IMR-90 (cell line): ENCODE data around the gene LHFPL3. TPM values are rescaled to one million over a fixed set of nuclear protein-coding genes. Genes with fewer than 3 reads are reported as not detected.

Experiments used
- ATAC-seq: fragments of 200-7000 bp; cut with Tn5 transposase; 2 replicates; pipeline ENCODE4 v1.9.1; 2020; ENCODE audit warnings: low read depth, mild to moderate bottlenecking, moderate library complexity
- BruUV-seq: library from RNA; stranded (reverse); fragments of 400-500 nt; replicated peaks from 2 replicates; lab custom pipeline; 2021; lab: Mats Ljungman, UMichigan
- CTCF ChIA-PET: fragments of 300-600 bp; formaldehyde crosslinking; extraction: SDS; loops from one replicate; lab custom pipeline; 2021; ENCODE audit warnings: antibody characterized with exemption; lab: Yijun Ruan, JAX
- POLR2A ChIA-PET: fragments of 300-600 bp; sonication (Branson Sonifier 250); formaldehyde crosslinking; loops from one replicate; lab custom pipeline; 2022; ENCODE audit warnings: antibody characterized with exemption; ENCODE audit not compliant: unreplicated experiment; lab: Charles Lee
- DNase-seq: peaks from one replicate; pipeline ENCODE4 v3.0.0; 2013
- H2AFZ ChIP-seq: replicated peaks from 2 replicates; pipeline ENCODE3; 2013; ENCODE audit warnings: low read length, mild to moderate bottlenecking; ENCODE audit not compliant: poor library complexity
- H2AK5ac ChIP-seq: 2 replicates; pipeline ENCODE4 v1.6.1; 2013; ENCODE audit warnings: low read depth, low read length, inconsistent platforms
- H2AK9ac ChIP-seq: replicated peaks from 2 replicates; pipeline ENCODE3; 2013; ENCODE audit warnings: mild to moderate bottlenecking, low read depth, low read length, moderate library complexity; ENCODE audit not compliant: poor library complexity
- H2BK120ac ChIP-seq: 2 replicates; pipeline ENCODE4 v1.6.1; 2013; ENCODE audit warnings: low read depth, low read length, inconsistent platforms
- H2BK15ac ChIP-seq: 3 replicates; pipeline ENCODE4 v1.6.1; 2013; ENCODE audit warnings: low read depth, low read length, inconsistent platforms
- H2BK20ac ChIP-seq: 2 replicates; pipeline ENCODE4 v1.6.1; 2013; ENCODE audit warnings: low read depth, mild to moderate bottlenecking, inconsistent platforms, low read length, moderate library complexity
- H2BK5ac ChIP-seq: 2 replicates; pipeline ENCODE4 v1.6.1; 2013; ENCODE audit warnings: mild to moderate bottlenecking, low read depth, low read length, inconsistent platforms; ENCODE audit not compliant: poor library complexity, severe bottlenecking
- H3K14ac ChIP-seq: replicated peaks from 2 replicates; pipeline ENCODE4 v1.6.1; 2013; ENCODE audit warnings: low read depth, low read length, inconsistent platforms
- H3K18ac ChIP-seq: 2 replicates; pipeline ENCODE4 v1.6.1; 2013; ENCODE audit warnings: low read depth, low read length, control low read depth
- H3K23ac ChIP-seq: 2 replicates; pipeline ENCODE4 v1.6.1; 2013; ENCODE audit warnings: low read depth, low read length, inconsistent platforms
- H3K27ac ChIP-seq: 2 replicates; pipeline ENCODE4 v1.5.1; 2013; ENCODE audit warnings: mild to moderate bottlenecking, control low read depth, low read length; ENCODE audit not compliant: insufficient read depth
- H3K27me3 ChIP-seq: 2 replicates; pipeline ENCODE4 v1.6.1; 2013; ENCODE audit warnings: low read length; ENCODE audit not compliant: control insufficient read depth, insufficient read depth
- H3K36me3 ChIP-seq: 2 replicates; pipeline ENCODE4 v1.6.1; 2013; ENCODE audit warnings: low read length, mixed read lengths; ENCODE audit not compliant: control insufficient read depth, insufficient read depth
- H3K4ac ChIP-seq: 2 replicates; pipeline ENCODE4 v1.6.1; 2013; ENCODE audit warnings: low read depth, low read length, inconsistent platforms
- H3K4me1 ChIP-seq: 2 replicates; pipeline ENCODE4 v1.6.1; 2013; ENCODE audit warnings: low read length, mixed read lengths; ENCODE audit not compliant: control insufficient read depth, insufficient read depth
- H3K4me2 ChIP-seq: 2 replicates; pipeline ENCODE4 v1.6.1; 2013; ENCODE audit warnings: low read depth, mild to moderate bottlenecking, control low read depth, low read length, moderate library complexity
- H3K4me3 ChIP-seq: 2 replicates; pipeline ENCODE4 v1.5.1; 2013; ENCODE audit warnings: low read depth, mild to moderate bottlenecking, control low read depth, low read length, moderate library complexity; ENCODE audit not compliant: insufficient read depth
- H3K56ac ChIP-seq: 2 replicates; pipeline ENCODE4 v1.6.1; 2013; ENCODE audit warnings: low read length, inconsistent platforms; ENCODE audit not compliant: insufficient read depth; ENCODE audit errors: extremely low read depth
- H3K79me1 ChIP-seq, 2 experiments: 2 replicates each; pipeline ENCODE4 v1.6.1; 2013; ENCODE audit warnings: low read length in 2 of 2, inconsistent platforms in 1 of 2, low read depth in 1 of 2
- H3K9ac ChIP-seq: 2 replicates; pipeline ENCODE4 v1.6.1; 2013; ENCODE audit warnings: low read depth, low read length, control low read depth
- H3K9me1 ChIP-seq: 2 replicates; pipeline ENCODE4 v1.6.1; 2013; ENCODE audit warnings: low read length, inconsistent platforms; ENCODE audit not compliant: insufficient read depth
- H3K9me3 ChIP-seq: 2 replicates; pipeline ENCODE4 v1.6.1; 2013; ENCODE audit warnings: low read length; ENCODE audit not compliant: control insufficient read depth, insufficient read depth
- H4K20me1 ChIP-seq: 2 replicates; pipeline ENCODE4 v1.6.1; 2013; ENCODE audit warnings: low read length, inconsistent platforms; ENCODE audit not compliant: insufficient read depth
- H4K5ac ChIP-seq: 2 replicates; pipeline ENCODE4 v1.6.1; 2013; ENCODE audit warnings: mild to moderate bottlenecking, low read depth, low read length, control low read depth
- H4K8ac ChIP-seq, 2 experiments: 2 replicates each; pipeline ENCODE4 v1.6.1; 2013; ENCODE audit warnings: low read depth in 2 of 2, low read length in 2 of 2, control low read depth in 1 of 2, inconsistent platforms in 1 of 2
- H4K91ac ChIP-seq: 2 replicates; pipeline ENCODE4 v1.6.1; 2013; ENCODE audit warnings: low read depth, low read length, inconsistent platforms; ENCODE audit not compliant: insufficient read depth
- BHLHE40 ChIP-seq: fragments of 150-350 bp; IDR thresholded peaks from 2 replicates; pipeline ENCODE4 v1.6.1; 2016; ENCODE audit warnings: mild to moderate bottlenecking, low read depth, low read length
- CEBPB ChIP-seq: IDR thresholded peaks from 2 replicates; pipeline ENCODE4 v1.6.1; 2012; ENCODE audit warnings: low read depth, low read length, improper control_type of control experiment
- CHD1 ChIP-seq: IDR thresholded peaks from 2 replicates; pipeline ENCODE4 v1.6.1; 2012; ENCODE audit warnings: low read depth, low read length, improper control_type of control experiment
- NFE2L2 ChIP-seq: fragments of 150-350 bp; IDR thresholded peaks from 2 replicates; pipeline ENCODE4 v1.6.1; 2016; ENCODE audit warnings: low read depth, mild to moderate bottlenecking, low read length
- RFX5 ChIP-seq: IDR thresholded peaks from 2 replicates; pipeline ENCODE4 v1.8.0; 2012; ENCODE audit warnings: low read depth, mild to moderate bottlenecking, low read length, moderate library complexity
- WGBS, 2 experiments: methylation state at CpG; one replicate each; pipeline versions ENCODE4 v1.1.5 to v1.1.7; 2013; ENCODE audit warnings: missing lambda C conversion rate in 2 of 2; ENCODE audit not compliant: insufficient read length in 1 of 2; ENCODE audit errors: extremely low coverage in 2 of 2; 5-methylcytosine and 5-hydroxymethylcytosine counted together
- dilution Hi-C: fragments of 300-500 bp; cut with HindIII; formaldehyde crosslinking; loops from one replicate; pipeline ENCODE4 v1.14.3; 2018; ENCODE audit warnings: low sequenced_read_pairs; ENCODE audit not compliant: unreplicated experiment
- in situ Hi-C: fragments of 300-500 bp; cut with MboI; formaldehyde crosslinking; loops from 3 replicates; pipeline ENCODE4 v1.14.3; 2019; ENCODE audit warnings: low sequenced_read_pairs, inconsistent platforms, mixed read lengths
- intact Hi-C: fragments of 100-400 bp; cut with micrococcal nuclease; formaldehyde crosslinking; loops from 2 replicates; pipeline ENCODE4 v1.10.0; 2022
- polyA plus RNA-seq, 3 experiments: library from polyadenylated mRNA; depleted of rRNA; stranded (reverse); fragments of >200 nt; gene quantifications; 2 replicates each; pipeline ENCODE4 v1.2.3, GENCODE V29; 2012; ENCODE audit warnings: low replicate concordance in 1 of 3
- total RNA-seq: library from RNA; depleted of rRNA; stranded (reverse); fragments of >200 nt; gene quantifications from 2 replicates; pipeline ENCODE4 v1.2.3, GENCODE V29; 2012
- TF ChIP-seq, protein P1 (sequence below): conservative IDR thresholded peaks from 2 replicates; pipeline ENCODE4 v1.5.1; 2012; ENCODE audit warnings: mild to moderate bottlenecking, low read depth, low read length, improper control_type of control experiment
- TF ChIP-seq, protein P2 (sequence below): fragments of 150-350 bp; IDR thresholded peaks from 2 replicates; pipeline ENCODE4 v1.6.1; 2017; ENCODE audit warnings: mild to moderate bottlenecking, antibody characterized with exemption, low read length, low read depth

Gene LHFPL3
- total and polyA plus RNA-seq, 2 of the 4 experiments (the other 2 are of a cell fraction) = not detected

DNA sequence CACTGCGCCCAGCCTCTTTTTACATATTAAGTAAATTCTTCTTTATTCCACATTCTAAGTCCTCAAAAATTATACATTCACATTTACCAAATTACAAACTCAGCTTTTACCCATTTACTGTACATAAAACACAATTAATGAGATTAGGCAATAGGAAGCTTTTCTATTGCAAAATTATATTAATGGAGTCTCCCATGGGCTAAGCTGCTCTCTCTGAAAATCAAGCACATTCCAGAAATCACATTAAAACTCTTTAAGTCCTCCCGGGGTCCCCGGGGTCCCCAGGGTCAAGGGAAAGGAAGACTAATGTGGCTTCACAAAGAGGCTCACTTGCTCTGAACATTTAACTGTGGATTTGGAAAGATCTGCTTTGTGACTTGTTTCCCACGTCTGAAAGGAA, 558.2 kb downstream of the LHFPL3 start:
- peaks cover 19% of the 10 kb centered on the region for H3K27me3 ChIP-seq
- POLR2A ChIA-PET = no interaction called here
- H3K9ac ChIP-seq = no peak overlapping the region
- DNase-seq = no peak
- H3K18ac ChIP-seq = no peak overlapping the region
- no peaks in the 10 kb centered on the region for H3K36me3 ChIP-seq
- no peak overlapping the region for H4K8ac ChIP-seq
- H2BK15ac ChIP-seq = no peak overlapping the region
- WGBS, 2 experiments = no CpG with 5 or more reads among the region's 4 CpGs
- H3K56ac ChIP-seq = no peak overlapping the region
- no peak overlapping the region for H3K27ac ChIP-seq
- peaks cover 4% of the 10 kb centered on the region; the same call in 1 of the 2 replicates for H3K9me1 ChIP-seq
- no peak overlapping the region for H2AFZ ChIP-seq
- no peak overlapping the region for H4K91ac ChIP-seq
- TF ChIP-seq, protein P1, sequence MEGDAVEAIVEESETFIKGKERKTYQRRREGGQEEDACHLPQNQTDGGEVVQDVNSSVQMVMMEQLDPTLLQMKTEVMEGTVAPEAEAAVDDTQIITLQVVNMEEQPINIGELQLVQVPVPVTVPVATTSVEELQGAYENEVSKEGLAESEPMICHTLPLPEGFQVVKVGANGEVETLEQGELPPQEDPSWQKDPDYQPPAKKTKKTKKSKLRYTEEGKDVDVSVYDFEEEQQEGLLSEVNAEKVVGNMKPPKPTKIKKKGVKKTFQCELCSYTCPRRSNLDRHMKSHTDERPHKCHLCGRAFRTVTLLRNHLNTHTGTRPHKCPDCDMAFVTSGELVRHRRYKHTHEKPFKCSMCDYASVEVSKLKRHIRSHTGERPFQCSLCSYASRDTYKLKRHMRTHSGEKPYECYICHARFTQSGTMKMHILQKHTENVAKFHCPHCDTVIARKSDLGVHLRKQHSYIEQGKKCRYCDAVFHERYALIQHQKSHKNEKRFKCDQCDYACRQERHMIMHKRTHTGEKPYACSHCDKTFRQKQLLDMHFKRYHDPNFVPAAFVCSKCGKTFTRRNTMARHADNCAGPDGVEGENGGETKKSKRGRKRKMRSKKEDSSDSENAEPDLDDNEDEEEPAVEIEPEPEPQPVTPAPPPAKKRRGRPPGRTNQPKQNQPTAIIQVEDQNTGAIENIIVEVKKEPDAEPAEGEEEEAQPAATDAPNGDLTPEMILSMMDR = no peak
- TF ChIP-seq RFX5 (no peak), CEBPB (no peak), BHLHE40 (no peak), NFE2L2 (no peak), CHD1 (no peak)
- TF ChIP-seq, protein P2, sequence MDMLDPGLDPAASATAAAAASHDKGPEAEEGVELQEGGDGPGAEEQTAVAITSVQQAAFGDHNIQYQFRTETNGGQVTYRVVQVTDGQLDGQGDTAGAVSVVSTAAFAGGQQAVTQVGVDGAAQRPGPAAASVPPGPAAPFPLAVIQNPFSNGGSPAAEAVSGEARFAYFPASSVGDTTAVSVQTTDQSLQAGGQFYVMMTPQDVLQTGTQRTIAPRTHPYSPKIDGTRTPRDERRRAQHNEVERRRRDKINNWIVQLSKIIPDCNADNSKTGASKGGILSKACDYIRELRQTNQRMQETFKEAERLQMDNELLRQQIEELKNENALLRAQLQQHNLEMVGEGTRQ = no peak
- ATAC-seq = no peak
- H4K20me1 ChIP-seq = no peaks in the 10 kb centered on the region
- H3K14ac ChIP-seq = no peak overlapping the region
- H3K4me2 ChIP-seq = no peak overlapping the region
- no TSS peak for BruUV-seq
- H2BK20ac ChIP-seq = no peak overlapping the region
- H2BK120ac ChIP-seq = no peak overlapping the region
- in situ Hi-C loops = no loop called here
- H3K9me3 ChIP-seq = no peaks in the 10 kb centered on the region
- H3K4ac ChIP-seq = no peak overlapping the region
- CTCF ChIA-PET = no interaction called here
- H4K5ac ChIP-seq = no peak overlapping the region
- H3K4me3 ChIP-seq = no peak overlapping the region
- H2AK9ac ChIP-seq = no peak overlapping the region
- H3K4me1 ChIP-seq = no peaks in the 10 kb centered on the region
- no peaks in the 10 kb centered on the region for H3K79me1 ChIP-seq
- dilution Hi-C loops = no loop called here
- H2AK5ac ChIP-seq = no peak overlapping the region
- H2BK5ac ChIP-seq = no peak overlapping the region
- intact Hi-C loops = no loop called here
- H3K23ac ChIP-seq = no peak overlapping the region
